GM21367 (cell line): ENCODE measurements around the gene CDS2.

Experiments
- ATAC-seq: cut with Tn5 transposase; IDR thresholded peaks from one replicate; pipeline ENCODE4 v1.9.1; 2021; ENCODE audit not compliant: unreplicated experiment

CDS2 gene

DNA sequence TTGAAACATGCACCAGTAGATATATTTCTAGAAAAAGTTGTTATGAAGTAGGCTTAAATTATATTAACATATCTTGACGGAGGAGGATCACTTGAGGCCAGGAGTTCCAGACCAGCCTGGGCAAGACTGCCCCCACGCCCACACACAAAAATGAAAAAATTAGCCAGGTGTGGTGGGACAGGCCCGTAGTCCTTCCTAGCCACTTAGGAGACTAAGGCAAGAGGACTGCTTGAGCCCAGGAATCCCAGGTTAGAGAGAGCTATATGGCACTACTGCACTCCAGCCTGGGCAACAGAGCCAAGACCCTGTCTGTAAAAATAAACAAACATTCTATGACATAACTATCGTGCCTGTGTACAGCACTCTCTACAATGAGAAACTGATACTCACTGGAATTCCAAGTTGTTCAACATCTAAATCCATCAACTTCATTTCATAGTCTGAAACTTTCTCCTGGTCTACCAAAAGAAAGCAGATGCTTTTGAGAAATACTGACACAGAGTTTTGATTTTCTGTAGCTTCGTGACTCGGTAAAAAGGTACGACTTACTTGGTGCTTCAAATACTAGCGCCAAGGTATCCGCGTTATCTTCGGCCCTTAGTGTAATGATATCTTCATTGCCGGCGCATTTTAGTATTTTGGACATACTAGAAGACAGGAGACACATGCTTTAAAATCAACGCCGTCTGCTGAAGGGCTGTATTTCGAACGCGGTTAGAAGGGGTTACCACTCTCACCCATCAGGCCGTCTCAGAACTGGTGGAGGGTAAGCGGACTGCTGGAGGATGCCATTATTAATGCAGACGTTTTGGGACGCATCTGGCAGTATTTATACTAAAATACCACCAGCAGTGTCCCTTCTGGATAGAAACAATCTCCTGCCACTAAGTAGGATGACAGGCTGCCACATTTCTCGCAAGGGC, 8.3 kb upstream of the CDS2 start:
- ATAC-seq, result no peak

- no peak for ATAC-seq
Measured at GRCh38 chr20:5119143-5119434, 7.7 kb upstream of the CDS2 start.

- peak; percentile 88 for ATAC-seq
Measured at GRCh38 chr20:5119435-5120184, 7.2 kb upstream of the CDS2 start, which contains the start of gene PCNA. Gene PCNA (minus strand): TSS chr20:5119958. CDS start chr20:5119798, 160 bp downstream.

DNA sequence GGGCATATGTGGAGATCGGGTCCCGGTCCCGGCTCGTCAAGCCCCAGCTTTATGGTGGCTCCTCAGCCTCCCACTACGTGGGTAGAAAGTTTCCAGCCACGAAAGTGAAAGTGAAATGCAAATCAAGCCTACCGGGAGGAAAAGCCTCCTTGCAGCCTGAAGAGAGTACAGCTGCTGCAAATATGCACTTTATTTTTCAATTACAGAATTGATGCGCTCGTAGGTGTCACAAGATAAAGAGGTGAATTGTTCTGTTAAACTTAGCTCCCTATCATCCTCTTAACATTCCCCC, 6.7 kb upstream of the CDS2 start:
- no peak for ATAC-seq

DNA sequence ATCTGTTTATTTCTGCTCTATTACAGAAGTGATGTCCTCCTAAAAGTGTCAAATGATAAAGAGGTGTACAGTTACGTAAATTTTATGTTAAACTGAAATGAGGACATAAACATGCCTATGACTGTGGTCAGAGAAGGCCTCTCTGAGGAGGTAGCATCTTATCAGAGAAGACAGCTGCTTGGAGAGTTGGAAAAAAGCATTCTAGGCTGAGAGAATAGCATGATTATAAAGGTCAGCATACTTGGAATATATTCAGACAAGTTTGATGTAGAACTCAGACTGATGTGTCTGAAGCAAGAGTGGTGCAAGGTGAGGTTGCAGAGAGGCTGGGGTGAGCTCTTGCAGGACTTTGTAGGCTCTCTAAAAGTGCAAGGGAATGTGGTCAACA, 3.9 kb upstream of the CDS2 start:
- no peak for ATAC-seq

GRCh38 chr20:5127204-5127858, 523 bp downstream of the CDS2 start:
- peak; percentile 30 for ATAC-seq

- ATAC-seq, result no peak
Measured at GRCh38 chr20:5127859-5128424, 1.1 kb downstream of the CDS2 start.

DNA sequence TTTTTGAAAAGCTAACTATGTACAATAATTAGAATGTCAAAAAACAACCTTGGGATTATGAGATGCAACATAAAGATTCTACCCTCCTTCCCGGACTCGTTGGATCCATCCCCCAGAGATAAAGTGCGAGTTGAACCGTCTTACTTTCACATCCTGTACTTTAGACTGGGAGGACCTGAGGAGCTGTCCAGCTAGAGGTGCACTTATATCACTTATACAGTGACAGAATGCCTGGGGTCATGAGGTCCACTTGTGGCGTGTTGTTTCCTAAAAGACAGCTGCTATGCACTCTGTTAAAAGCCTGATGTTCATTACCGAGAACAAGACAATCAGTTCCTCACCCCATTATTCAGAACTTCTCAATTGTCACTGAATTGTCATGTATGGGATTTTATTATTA, 2.1 kb downstream of the CDS2 start:
- ATAC-seq, result no peak

DNA sequence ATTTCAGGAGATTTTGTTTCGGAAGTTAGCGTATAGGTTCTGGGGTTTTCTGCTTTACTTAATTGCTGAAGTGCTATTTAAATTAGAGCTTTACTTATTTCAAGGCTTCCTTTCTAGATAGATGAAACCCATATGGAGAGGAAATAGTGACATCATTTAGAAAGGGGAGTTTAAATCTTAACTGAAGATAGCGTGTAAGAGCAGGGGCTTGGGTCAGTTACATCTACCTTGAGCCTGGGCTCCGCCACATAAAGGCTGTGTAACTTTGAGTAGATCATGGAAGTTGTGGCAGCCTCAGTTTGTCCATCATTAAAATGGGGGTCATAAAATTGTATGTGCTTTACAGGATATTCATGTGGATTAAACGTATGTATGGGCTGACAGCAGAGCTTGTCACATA, 4.7 kb downstream of the CDS2 start:
- no peak for ATAC-seq

DNA sequence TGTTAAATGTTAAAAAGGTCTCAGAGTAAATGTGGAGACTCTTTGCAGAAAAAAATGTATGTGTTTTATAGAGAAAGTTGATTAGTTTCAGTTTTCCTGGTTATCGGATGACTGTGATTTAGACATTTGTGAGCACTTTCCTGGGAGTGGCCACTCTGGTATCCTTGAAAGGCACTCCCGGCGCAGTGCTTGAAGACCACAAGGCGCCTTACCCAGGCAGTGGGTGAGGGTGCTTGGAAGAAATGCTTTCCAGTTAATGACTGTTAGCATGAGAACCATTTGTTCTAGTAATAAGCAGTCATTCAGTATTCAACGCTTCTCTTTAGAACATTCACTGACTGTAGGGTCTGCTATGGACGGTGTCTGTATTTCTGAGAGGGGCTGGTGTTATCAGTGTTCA, 7.2 kb downstream of the CDS2 start:
- no peak for ATAC-seq

DNA sequence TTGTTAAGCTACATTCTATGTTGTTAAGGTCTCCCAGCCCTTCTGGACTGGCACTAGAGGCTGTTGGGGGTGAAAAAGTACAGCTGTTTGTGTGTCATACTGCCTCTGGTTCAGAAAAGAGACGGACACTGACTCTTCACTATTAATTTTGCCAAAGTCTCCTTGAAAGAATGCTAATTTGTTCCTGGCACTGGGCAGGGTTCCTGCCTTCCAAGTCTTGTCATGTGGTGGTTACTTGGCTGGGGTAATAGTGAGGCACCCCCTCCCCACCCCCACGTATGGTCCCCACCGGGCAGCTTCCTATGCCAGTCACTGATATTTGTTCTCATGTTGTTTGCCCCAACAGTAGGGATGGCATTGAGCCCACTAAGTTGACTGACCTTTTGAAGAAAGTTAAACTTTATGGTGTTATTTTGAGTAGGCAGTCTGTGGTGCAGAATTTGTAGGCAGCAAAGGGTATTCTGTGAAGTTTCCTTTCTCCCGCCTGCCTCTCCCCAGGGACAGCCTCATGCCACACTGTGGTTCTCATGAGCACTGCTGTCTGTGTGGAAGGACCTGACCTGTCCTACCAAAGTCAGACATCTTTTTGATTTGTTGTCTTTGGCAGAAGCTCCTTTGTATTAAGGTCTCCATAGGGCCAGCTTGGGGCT, 8.7 kb downstream of the CDS2 start:
- ATAC-seq, result no peak

DNA sequence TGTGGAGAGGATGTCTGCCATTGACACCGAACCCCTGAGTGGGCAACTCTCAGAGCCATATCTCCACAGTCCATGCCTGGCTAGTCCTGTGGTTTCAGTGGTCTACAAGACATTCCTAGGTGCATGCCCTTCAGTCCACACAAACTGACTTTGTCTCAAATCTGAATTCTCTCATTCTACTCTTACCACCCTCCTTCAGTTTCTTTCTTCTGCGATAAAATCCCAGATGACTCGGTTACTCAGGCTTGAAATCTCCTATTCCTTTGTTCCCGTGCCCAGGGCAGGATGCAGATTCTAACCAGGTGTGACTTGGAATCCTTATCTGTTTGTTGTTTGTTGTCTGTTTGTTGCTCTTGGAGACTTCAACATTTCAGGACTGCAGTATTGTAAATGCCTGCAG, 9.3 kb downstream of the CDS2 start:
- ATAC-seq, result no peak

- ATAC-seq, result no peak
Measured at GRCh38 chr20:5140195-5140594, 13.4 kb downstream of the CDS2 start.

GRCh38 chr20:5141615-5142014, 14.8 kb downstream of the CDS2 start:
- ATAC-seq, result no peak

- ATAC-seq, result no peak
Measured at GRCh38 chr20:5143851-5144250, 17.0 kb downstream of the CDS2 start.

DNA sequence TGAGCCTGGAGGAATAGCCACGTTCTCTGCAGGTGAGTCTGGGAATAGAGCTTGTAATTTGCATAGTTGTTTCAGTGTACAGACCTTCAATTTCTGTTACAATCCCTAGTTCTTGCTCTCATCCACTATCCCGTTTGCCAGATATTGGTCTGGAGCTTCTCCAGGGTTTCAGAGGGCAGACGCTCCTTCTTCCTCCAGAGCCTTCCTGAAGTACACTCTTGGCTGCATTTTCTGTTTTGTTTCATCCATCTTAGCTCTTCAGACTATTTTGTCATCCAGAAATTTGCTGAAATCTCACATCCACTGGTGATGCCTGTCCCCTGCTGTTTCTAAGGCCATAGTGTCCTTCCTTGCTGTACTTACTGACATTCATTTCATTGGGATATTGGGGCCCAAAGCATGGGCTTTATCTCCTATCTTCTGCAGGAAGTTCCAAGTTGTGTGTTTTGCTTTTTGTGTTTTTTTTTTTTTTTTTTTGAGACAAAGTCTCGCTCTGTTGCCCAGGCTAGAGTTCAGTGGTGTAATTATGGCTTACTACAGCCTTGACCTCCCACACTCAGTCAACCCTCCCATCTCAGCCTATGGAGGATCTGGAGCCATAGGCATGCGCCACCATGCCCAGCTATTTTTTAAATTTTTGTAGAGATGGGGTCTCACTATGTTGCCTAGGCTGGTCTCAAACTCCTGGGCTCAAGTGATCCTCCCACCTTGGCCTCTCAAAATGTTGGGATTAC, 18.7 kb downstream of the CDS2 start:
- no peak for ATAC-seq

DNA sequence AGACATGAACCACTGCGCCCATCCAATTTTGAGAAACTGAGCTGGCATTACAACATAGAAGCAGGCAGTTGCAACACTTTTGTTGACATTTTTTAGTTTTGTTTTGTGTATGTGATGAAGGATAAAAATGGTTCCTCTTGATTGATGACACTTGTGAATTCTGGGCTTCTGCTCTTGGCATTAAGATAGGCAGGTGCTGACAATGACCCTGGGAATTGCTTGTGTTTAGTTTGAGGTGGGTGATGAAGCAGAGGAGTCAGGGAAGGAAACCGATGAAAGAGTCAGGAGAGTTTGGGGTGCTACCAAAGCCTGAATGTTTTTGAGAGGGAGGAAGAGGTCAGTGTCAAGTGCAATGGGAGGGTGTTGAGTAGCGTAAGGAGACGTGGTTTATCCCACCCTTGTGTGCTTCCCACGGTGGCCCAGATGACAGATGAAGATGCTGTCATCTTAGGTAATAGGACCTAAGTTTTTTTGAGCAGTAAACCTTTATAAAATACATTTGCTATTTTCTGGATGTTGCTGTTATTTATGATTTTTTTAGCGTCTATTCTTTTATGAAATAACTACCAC, 19.4 kb downstream of the CDS2 start:
- no peak for ATAC-seq

DNA sequence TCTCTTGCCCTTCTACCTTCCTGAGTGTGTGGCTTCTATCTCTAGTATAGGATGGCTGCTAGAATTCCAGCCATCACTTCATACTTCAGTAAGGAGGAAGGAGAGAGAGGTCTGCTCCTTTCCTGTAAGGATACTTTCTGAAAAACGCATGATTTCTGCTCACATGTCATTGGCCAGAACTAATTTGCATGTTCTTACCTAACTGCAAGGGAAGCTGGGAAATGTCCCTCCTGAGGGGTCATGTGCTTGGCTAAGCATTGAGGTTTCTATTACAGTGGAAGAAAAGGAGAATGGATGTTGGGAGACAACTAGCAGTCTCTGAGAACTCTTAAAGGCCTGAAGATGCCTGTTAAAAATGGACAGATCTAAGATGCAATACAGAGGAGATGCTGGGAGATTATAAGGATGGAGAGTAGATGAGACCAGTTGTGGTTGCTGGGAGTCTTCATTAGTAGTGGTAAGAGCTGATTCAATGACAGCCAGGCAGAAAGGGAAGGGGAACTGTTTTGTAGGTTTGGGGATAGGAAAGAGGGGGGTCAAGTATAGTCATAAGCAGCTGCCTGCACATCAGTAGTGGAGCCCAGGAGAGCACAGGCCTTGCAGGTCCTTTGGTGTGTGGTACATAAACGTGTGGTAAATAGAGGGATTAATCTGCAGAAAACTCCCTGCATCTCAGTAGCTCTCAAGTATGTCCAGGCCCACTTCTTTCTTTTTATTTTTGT, 20.2 kb downstream of the CDS2 start:
- no peak for ATAC-seq

- ATAC-seq, result no peak
Measured at GRCh38 chr20:5148581-5148980, 21.8 kb downstream of the CDS2 start.

DNA sequence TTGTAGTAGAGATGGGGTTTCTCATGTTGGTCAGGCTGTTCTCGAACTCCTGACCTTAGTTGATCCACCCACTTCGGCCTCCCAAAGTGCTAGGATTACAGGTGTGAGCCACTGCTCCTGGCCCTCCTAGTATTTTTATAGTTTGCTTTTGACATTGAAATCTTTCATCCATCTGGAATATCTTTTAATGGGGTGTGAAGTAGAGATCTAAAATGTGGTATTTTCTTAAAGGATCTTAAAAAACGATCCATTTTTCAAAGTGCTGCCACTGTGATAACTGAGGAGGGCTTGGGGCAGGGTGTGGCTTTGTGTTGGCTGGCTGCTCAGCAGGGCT, 23.1 kb downstream of the CDS2 start:
- no peak for ATAC-seq
